Naive thymus-derived CD8-positive, alpha-beta T cell (primary cell): ENCODE measurements around the gene MRPL36. TPM values are rescaled to one million over a fixed set of nuclear protein-coding genes. Genes with fewer than 3 reads are reported as not detected.

Experiments
- ATAC-seq, 2 donors: fragments of 150-1000 bp; cut with Tn5 transposase in 1 of 2; sonication (Bioruptor Pico), chemical (Tn5 transposase) in 1 of 2; 1 replicate in 1 of 2; 2 replicates in 1 of 2; pipeline ENCODE4 v1.10.0; 2021; ENCODE audit warnings: mild to moderate bottlenecking in 2 of 2, moderate library complexity in 2 of 2
- POLR2A ChIA-PET: fragments of 350-600 bp; sonication (Branson Sonifier 250); formaldehyde crosslinking; loops from one replicate; lab custom pipeline; 2021; ENCODE audit warnings: antibody characterized with exemption; lab: Charles Lee
- DNase-seq, 10 donors: peaks; one replicate each; pipeline versions ENCODE4 v3.0.0 to v3.0.0-alpha.2; 2020 to 2022
- H3K27ac Mint-ChIP-seq, 10 donors: one replicate each; pipeline ENCODE4 v1.8.0; 2020 to 2022; ENCODE audit warnings: mild to moderate bottlenecking in 10 of 10, mixed read lengths in 10 of 10, moderate library complexity in 4 of 10, inconsistent platforms in 1 of 10
- H3K27me3 Mint-ChIP-seq, 5 donors: one replicate each; pipeline ENCODE4 v1.8.0; 2021 to 2022; ENCODE audit warnings: mixed read lengths in 5 of 5
- H3K36me3 Mint-ChIP-seq, 3 donors: one replicate each; pipeline ENCODE4 v1.8.0; 2020 to 2022; ENCODE audit warnings: mixed read lengths in 3 of 3, mild to moderate bottlenecking in 2 of 3, inconsistent platforms in 1 of 3
- H3K4me1 Mint-ChIP-seq, 4 donors: one replicate each; pipeline ENCODE4 v1.8.0; 2021 to 2022; ENCODE audit warnings: mixed read lengths in 4 of 4
- H3K4me3 Mint-ChIP-seq, 10 donors: one replicate each; pipeline ENCODE4 v1.8.0; 2020 to 2022; ENCODE audit warnings: mild to moderate bottlenecking in 10 of 10, mixed read lengths in 10 of 10, moderate library complexity in 6 of 10, inconsistent platforms in 1 of 10
- H3K9me3 Mint-ChIP-seq, 9 donors: one replicate each; pipeline ENCODE4 v1.8.0; 2020 to 2022; ENCODE audit warnings: mixed read lengths in 9 of 9, mild to moderate bottlenecking in 3 of 9, inconsistent platforms in 1 of 9, moderate library complexity in 1 of 9
- polyA plus RNA-seq, 3 donors: library from polyadenylated mRNA; unstranded; fragments of 300-500 nt; fragmentation: Illumina TruSeq; gene quantifications; one replicate each; pipeline ENCODE4 v1.2.3, GENCODE V29; 2021
- total RNA-seq, 8 experiments: library from RNA in 2 of 8; stranded (reverse) in 2 of 8; gene quantifications; one replicate each; pipeline ENCODE4 v1.2.3 and lab custom pipeline; 2021 to 2026

Gene MRPL36
- total and polyA plus RNA-seq, 5 experiments from 2014 or later = 25.8 to 84.3 (median 61.6) TPM

- ATAC-seq (peak; percentile 63 to 64), DNase-seq (peak in 3 of 10 donors; percentile 16 to 44 (median 38))
- Mint-ChIP-seq H3K27me3 (no peaks in the 10 kb centered on the region), H3K4me3 (peak overlapping the region in 6 of 10 donors; percentile 10 to 63 (median 48)), H3K4me1 (peaks cover 0 to 5% (median 0%) of the 10 kb centered on the region in 4 donors), H3K9me3 (no peaks in the 10 kb centered on the region), H3K36me3 (peaks cover 0 to 21% (median 2%) of the 10 kb centered on the region in 3 donors), H3K27ac (no peak overlapping the region)
- POLR2A ChIA-PET = no interaction called here
Observed at GRCh38 chr5:1827886-1828397, 28.3 kb upstream of the MRPL36 start.

- Mint-ChIP-seq H3K4me3 (peak overlapping the region in 5 of 10 donors; percentile 30 to 63 (median 49)), H3K4me1 (peaks cover 0 to 5% (median 0%) of the 10 kb centered on the region in 4 donors), H3K27me3 (no peaks in the 10 kb centered on the region), H3K27ac (no peak overlapping the region), H3K9me3 (no peaks in the 10 kb centered on the region), H3K36me3 (peaks cover 0 to 26% (median 2%) of the 10 kb centered on the region in 3 donors)
- POLR2A ChIA-PET = no interaction called here
- DNase-seq (no peak), ATAC-seq (no peak)
Observed at GRCh38 chr5:1827025-1827885, 27.6 kb upstream of the MRPL36 start.

GRCh38 chr5:1826235-1826980 lies 26.8 kb upstream of the MRPL36 start:
- H3K4me1 Mint-ChIP-seq = peaks cover 0 to 7% (median 0%) of the 10 kb centered on the region in 4 donors
- no peak overlapping the region for H3K27ac Mint-ChIP-seq
- DNase-seq = no peak
- POLR2A ChIA-PET = no interaction called here
- ATAC-seq = no peak
- H3K36me3 Mint-ChIP-seq = peaks cover 0 to 33% (median 2%) of the 10 kb centered on the region in 3 donors
- no peak overlapping the region for H3K4me3 Mint-ChIP-seq
- no peaks in the 10 kb centered on the region for H3K27me3 Mint-ChIP-seq
- H3K9me3 Mint-ChIP-seq = no peaks in the 10 kb centered on the region

GRCh38 chr5:1824903-1825841 lies 25.5 kb upstream of the MRPL36 start:
- peaks cover 0 to 42% (median 10%) of the 10 kb centered on the region in 3 donors for H3K36me3 Mint-ChIP-seq
- no peak overlapping the region for H3K4me3 Mint-ChIP-seq
- DNase-seq (no peak), ATAC-seq (no peak)
- peak overlapping the region in 2 of 10 donors; percentile 27 to 34 for H3K27ac Mint-ChIP-seq
- POLR2A ChIA-PET = interaction anchor here (1.2 kb wide), 1 partner anchor 25 kb away, joined by 4 read pairs; no protein-coding TSS in a partner anchor
- no peaks in the 10 kb centered on the region for H3K27me3 Mint-ChIP-seq
- H3K9me3 Mint-ChIP-seq = no peaks in the 10 kb centered on the region
- H3K4me1 Mint-ChIP-seq = peaks cover 0 to 4% (median 0%) of the 10 kb centered on the region in 4 donors

- no peak overlapping the region for H3K27ac Mint-ChIP-seq
- peaks cover 0 to 46% (median 12%) of the 10 kb centered on the region in 3 donors for H3K36me3 Mint-ChIP-seq
- H3K9me3 Mint-ChIP-seq = no peaks in the 10 kb centered on the region
- POLR2A ChIA-PET = interaction anchor here (1.2 kb wide), 1 partner anchor 24 kb away, joined by 4 read pairs; no protein-coding TSS in a partner anchor
- no peak for ATAC-seq
- no peaks in the 10 kb centered on the region for H3K27me3 Mint-ChIP-seq
- no peak for DNase-seq
- no peak overlapping the region for H3K4me3 Mint-ChIP-seq
- H3K4me1 Mint-ChIP-seq = peaks cover 0 to 4% (median 2%) of the 10 kb centered on the region in 4 donors
Observed at GRCh38 chr5:1824109-1824821, 24.6 kb upstream of the MRPL36 start.

GRCh38 chr5:1823381-1824034 lies 23.9 kb upstream of the MRPL36 start:
- H3K27ac Mint-ChIP-seq = peak overlapping the region in 1 of 10 donors; percentile 11
- ATAC-seq = no peak
- POLR2A ChIA-PET = no interaction called here
- H3K9me3 Mint-ChIP-seq = no peaks in the 10 kb centered on the region
- H3K36me3 Mint-ChIP-seq = peaks cover 0 to 54% (median 18%) of the 10 kb centered on the region in 3 donors
- no peak overlapping the region for H3K4me3 Mint-ChIP-seq
- H3K4me1 Mint-ChIP-seq = peaks cover 0 to 4% (median 2%) of the 10 kb centered on the region in 4 donors
- no peaks in the 10 kb centered on the region for H3K27me3 Mint-ChIP-seq
- DNase-seq = no peak

- Mint-ChIP-seq H3K36me3 (peaks cover 0 to 70% (median 26%) of the 10 kb centered on the region in 3 donors), H3K27ac (peak overlapping the region in 1 of 10 donors; percentile 60), H3K27me3 (no peaks in the 10 kb centered on the region), H3K4me3 (no peak overlapping the region), H3K9me3 (no peaks in the 10 kb centered on the region), H3K4me1 (peaks cover 0 to 4% (median 2%) of the 10 kb centered on the region in 4 donors)
- DNase-seq = no peak
- ATAC-seq = no peak
- POLR2A ChIA-PET = no interaction called here
Observed at GRCh38 chr5:1821862-1822261, 22.2 kb upstream of the MRPL36 start.

GRCh38 chr5:1820926-1821325 lies 21.3 kb upstream of the MRPL36 start:
- ATAC-seq (no peak), DNase-seq (no peak)
- Mint-ChIP-seq H3K36me3 (peaks cover 4 to 79% (median 32%) of the 10 kb centered on the region in 3 donors), H3K4me1 (peaks cover 0 to 6% (median 2%) of the 10 kb centered on the region in 4 donors), H3K27me3 (no peaks in the 10 kb centered on the region), H3K9me3 (no peaks in the 10 kb centered on the region), H3K4me3 (no peak overlapping the region), H3K27ac (no peak overlapping the region)
- POLR2A ChIA-PET = interaction anchor here (1.4 kb wide), 1 partner anchor 48 kb away, joined by 3 read pairs; no protein-coding TSS in a partner anchor

GRCh38 chr5:1820381-1820780 lies 20.7 kb upstream of the MRPL36 start:
- Mint-ChIP-seq H3K36me3 (peaks cover 4 to 85% (median 32%) of the 10 kb centered on the region in 3 donors), H3K27ac (no peak overlapping the region), H3K27me3 (no peaks in the 10 kb centered on the region), H3K9me3 (no peaks in the 10 kb centered on the region), H3K4me1 (peaks cover 0 to 6% (median 2%) of the 10 kb centered on the region in 4 donors), H3K4me3 (no peak overlapping the region)
- DNase-seq (no peak), ATAC-seq (no peak)
- POLR2A ChIA-PET = interaction anchor here (1.4 kb wide), 1 partner anchor 48 kb away, joined by 3 read pairs; no protein-coding TSS in a partner anchor

GRCh38 chr5:1819458-1819857 lies 19.8 kb upstream of the MRPL36 start:
- POLR2A ChIA-PET = interaction anchor here (1.4 kb wide), 1 partner anchor 47 kb away, joined by 3 read pairs; no protein-coding TSS in a partner anchor
- peaks cover 4 to 94% (median 37%) of the 10 kb centered on the region in 3 donors for H3K36me3 Mint-ChIP-seq

More at GRCh38 chr5:1819458-1819857, 19.8 kb upstream of the MRPL36 start:
- Mint-ChIP-seq H3K27ac (peak overlapping the region in 2 of 10 donors; percentile 46 to 51), H3K27me3 (no peaks in the 10 kb centered on the region), H3K9me3 (no peaks in the 10 kb centered on the region), H3K4me3 (no peak overlapping the region), H3K4me1 (peaks cover 0 to 6% (median 2%) of the 10 kb centered on the region in 4 donors)
- no peak for DNase-seq
- ATAC-seq = no peak
